Activated CD4-positive, alpha-beta T cell treated with anti-CD3 and anti-CD28 coated beads for 48 hours (primary cell): ENCODE results near the gene SUN1.

Source experiments
- DNase-seq: peaks from one replicate; pipeline ENCODE4 v3.0.0-alpha.2; 2020

Gene SUN1

GRCh38 chr7:894164-894867, 62.0 kb downstream of the SUN1 start:
- DNase-seq, result no peak

- DNase-seq, result no peak
These were observed 62.7 kb downstream of the SUN1 start for GRCh38 chr7:894927-895450.

GRCh38 chr7:895451-896052, 63.3 kb downstream of the SUN1 start:
- DNase-seq, result no peak

- no peak for DNase-seq
These were observed 64.2 kb downstream of the SUN1 start for GRCh38 chr7:896346-897075.

- no peak for DNase-seq
These were observed 64.8 kb downstream of the SUN1 start for GRCh38 chr7:897086-897485.

- DNase-seq, result no peak
These were observed 65.6 kb downstream of the SUN1 start for GRCh38 chr7:897771-898376.

GRCh38 chr7:898460-898854, 66.2 kb downstream of the SUN1 start:
- DNase-seq, result no peak

GRCh38 chr7:898855-899681, 66.8 kb downstream of the SUN1 start:
- no peak for DNase-seq

GRCh38 chr7:899806-900205, 67.5 kb downstream of the SUN1 start:
- DNase-seq, result no peak

GRCh38 chr7:900331-901040, 68.2 kb downstream of the SUN1 start:
- no peak for DNase-seq

- no peak for DNase-seq
These were observed 68.7 kb downstream of the SUN1 start for GRCh38 chr7:901041-901387.

- DNase-seq, result peak; percentile 75
These were observed 69.3 kb downstream of the SUN1 start for GRCh38 chr7:901388-902154.

- no peak for DNase-seq
These were observed 70.7 kb downstream of the SUN1 start for GRCh38 chr7:902996-903395.

- DNase-seq, result no peak
These were observed 71.9 kb downstream of the SUN1 start for GRCh38 chr7:903921-904755.

GRCh38 chr7:904847-905246, 72.6 kb downstream of the SUN1 start:
- DNase-seq, result no peak

GRCh38 chr7:906776-907157, 74.5 kb downstream of the SUN1 start:
- DNase-seq, result no peak

GRCh38 chr7:907158-907980, 75.1 kb downstream of the SUN1 start:
- DNase-seq, result no peak

- DNase-seq, result no peak
These were observed 75.9 kb downstream of the SUN1 start for GRCh38 chr7:908159-908581.
